Liver (tissue), 9 donors: ENCODE data around the gene TPBGL. TPM values are rescaled to one million over a fixed set of nuclear protein-coding genes. Genes with fewer than 3 reads are reported as not detected.

Experiments
- DNase-seq: peaks from one replicate; pipeline ENCODE4 v3.0.0-alpha.2; 2017; ENCODE audit warnings: low spot score
- H3K27ac ChIP-seq, 2 donors: one replicate each; pipeline ENCODE4 v1.7.0; 2013; ENCODE audit warnings: inconsistent platforms in 2 of 2, low read length in 2 of 2, control low read depth in 1 of 2, low read depth in 1 of 2, mild to moderate bottlenecking in 1 of 2
- H3K27me3 ChIP-seq, 4 donors: one replicate each; pipeline versions ENCODE4 v1.6.1 to v1.7.0; 2013; ENCODE audit warnings: low read length in 3 of 4, inconsistent platforms in 1 of 4, mild to moderate bottlenecking in 1 of 4, moderate library complexity in 1 of 4; ENCODE audit not compliant: control insufficient read depth in 4 of 4, insufficient read depth in 4 of 4
- H3K36me3 ChIP-seq, 4 donors: one replicate each; pipeline versions ENCODE4 v1.6.1 to v1.7.0; 2013; ENCODE audit warnings: low read length in 3 of 4, mild to moderate bottlenecking in 3 of 4, low read depth in 1 of 4, moderate library complexity in 1 of 4; ENCODE audit not compliant: control insufficient read depth in 4 of 4, insufficient read depth in 3 of 4
- H3K4me1 ChIP-seq, 4 donors: one replicate each; pipeline versions ENCODE4 v1.6.1 to v1.7.0; 2013; ENCODE audit warnings: low read length in 3 of 4, mild to moderate bottlenecking in 3 of 4, moderate library complexity in 1 of 4; ENCODE audit not compliant: control insufficient read depth in 4 of 4, insufficient read depth in 4 of 4
- H3K4me3 ChIP-seq, 3 donors: one replicate each; pipeline versions ENCODE4 v1.6.1 to v1.7.0; 2013; ENCODE audit warnings: low read length in 3 of 3, control low read depth in 1 of 3, low read depth in 1 of 3, mild to moderate bottlenecking in 1 of 3
- H3K9ac ChIP-seq, 2 donors: one replicate each; pipeline ENCODE4 v1.7.0; 2013; ENCODE audit warnings: low read length in 2 of 2, mild to moderate bottlenecking in 2 of 2, moderate library complexity in 2 of 2, control low read depth in 1 of 2, low read depth in 1 of 2
- H3K9me3 ChIP-seq, 4 donors: one replicate each; pipeline versions ENCODE4 v1.6.1 to v1.7.0; 2013; ENCODE audit warnings: low read length in 3 of 4; ENCODE audit not compliant: control insufficient read depth in 4 of 4
- GABPA ChIP-seq, 2 donors: IDR thresholded peaks in 1 of 2; conservative IDR thresholded peaks in 1 of 2; 2 replicates each; pipeline ENCODE4 v1.6.1; 2016; ENCODE audit warnings: antibody characterized with exemption in 2 of 2, mild to moderate bottlenecking in 1 of 2, moderate library complexity in 1 of 2
- HNF4A ChIP-seq, 2 donors: conservative IDR thresholded peaks; 2 replicates each; pipeline ENCODE4 v1.6.1; 2016; ENCODE audit warnings: antibody characterized with exemption in 2 of 2, mild to moderate bottlenecking in 2 of 2
- HNF4G ChIP-seq: IDR thresholded peaks from 2 replicates; pipeline ENCODE4 v1.6.1; 2016; ENCODE audit warnings: antibody characterized with exemption
- NR2F2 ChIP-seq: IDR thresholded peaks from 2 replicates; pipeline ENCODE4 v1.6.1; 2016; ENCODE audit warnings: antibody characterized with exemption
- RAD21 ChIP-seq, 2 donors: IDR thresholded peaks; 2 replicates each; pipeline ENCODE4 v1.6.1; 2016; ENCODE audit warnings: antibody characterized with exemption in 2 of 2, mild to moderate bottlenecking in 2 of 2
- SP1 ChIP-seq: IDR thresholded peaks from 2 replicates; pipeline ENCODE4 v1.6.1; 2018; ENCODE audit warnings: antibody characterized with exemption, mild to moderate bottlenecking
- TAF1 ChIP-seq: conservative IDR thresholded peaks from 2 replicates; pipeline ENCODE4 v1.6.1; 2016; ENCODE audit warnings: antibody characterized with exemption, mild to moderate bottlenecking
- WGBS: extraction: QIAGEN DNeasy Blood & Tissue Kit; methylation state at CpG from one replicate; pipeline ENCODE4 v1.1.7; 2013; 5-methylcytosine and 5-hydroxymethylcytosine counted together
- polyA plus RNA-seq, 2 donors: library from polyadenylated mRNA; stranded (reverse) in 1 of 2; unstranded in 1 of 2; fragments of 200-250 nt in 1 of 2; fragments of >200 nt in 1 of 2; fragmentation: Nextera tagmentation in 1 of 2; extraction: Ambion mirVana in 1 of 2; gene quantifications; one replicate each; pipeline versions ENCODE4 v1.2.1 to v1.2.3, GENCODE V29; 2013 to 2015
- total RNA-seq, 2 donors: library from RNA; depleted of rRNA; stranded (reverse); fragments of >200 nt; gene quantifications; one replicate each; pipeline ENCODE4 v1.2.3, GENCODE V29; 2014
- TF ChIP-seq, protein P1 (sequence below): IDR thresholded peaks from 2 replicates; pipeline ENCODE4 v1.6.1; 2016; ENCODE audit warnings: antibody characterized with exemption
- TF ChIP-seq, protein P2 (sequence below): IDR thresholded peaks from 2 replicates; pipeline ENCODE4 v1.6.1; 2016; ENCODE audit warnings: antibody characterized with exemption
- TF ChIP-seq, protein P3 (sequence below): fragments of 150-350 bp; IDR thresholded peaks from 2 replicates; pipeline ENCODE4 v1.5.1; 2017; ENCODE audit warnings: improper control_type of control experiment, low read depth, low read length; ENCODE audit not compliant: missing input control
- donor health status: healthy.
- donor health status: healthy.
- donor health status: healthy.
- donor health status: healthy.
- donor health status: healthy.

The TPBGL gene
- total and polyA plus RNA-seq, 4 donors = 0.05 TPM; not detected in 3

DNA sequence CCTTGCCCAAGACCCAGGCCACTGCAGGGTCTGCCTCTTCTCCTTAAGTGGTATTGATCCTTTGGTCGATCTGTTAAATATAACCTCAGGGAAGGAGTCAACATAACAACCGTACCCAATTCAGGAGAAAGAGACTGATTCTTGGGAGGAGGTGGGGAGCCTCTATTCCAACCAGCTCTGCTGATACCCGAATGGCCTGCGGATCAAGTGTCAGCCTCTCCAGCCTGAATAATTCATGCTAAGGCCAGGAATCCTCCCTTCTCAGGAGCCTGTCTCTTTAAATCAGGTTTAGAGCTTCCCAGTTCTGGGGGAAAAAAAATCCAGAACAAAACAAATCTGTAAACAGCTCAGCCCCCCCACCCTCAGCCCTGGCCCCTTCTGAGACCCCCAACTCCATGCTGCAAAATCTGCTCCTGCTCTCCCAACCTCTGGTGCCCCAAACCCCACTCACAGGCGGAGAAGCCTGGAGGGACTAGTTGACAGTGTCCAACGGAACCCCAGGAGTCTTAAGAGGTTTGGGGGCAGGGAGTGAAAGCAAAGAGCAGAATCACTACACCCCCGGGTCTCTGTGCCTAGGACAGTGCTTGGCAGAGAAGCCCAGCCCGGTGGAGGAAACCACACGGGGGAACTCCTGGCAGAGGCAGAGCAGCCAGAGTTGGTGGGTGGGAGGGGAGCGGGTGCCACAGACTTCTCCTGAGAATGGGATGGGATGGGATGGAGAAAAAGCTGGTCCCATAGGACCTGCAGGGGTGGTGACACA is 863 bp upstream of the TPBGL start:
- WGBS = 55% methylated on average over 10 of the region's 10 CpGs
- Histone ChIP-seq H3K4me1 (peaks cover 4 to 23% (median 16%) of the 10 kb centered on the region in 4 donors), H3K27ac (no peak overlapping the region), H3K9me3 (peaks cover 0 to 5% (median 0%) of the 10 kb centered on the region in 4 donors), H3K9ac (no peak overlapping the region), H3K36me3 (no peaks in the 10 kb centered on the region), H3K4me3 (no peak overlapping the region), H3K27me3 (peaks cover 0 to 11% (median 4%) of the 10 kb centered on the region in 4 donors)
- no peak for DNase-seq
- TF ChIP-seq, protein P1, sequence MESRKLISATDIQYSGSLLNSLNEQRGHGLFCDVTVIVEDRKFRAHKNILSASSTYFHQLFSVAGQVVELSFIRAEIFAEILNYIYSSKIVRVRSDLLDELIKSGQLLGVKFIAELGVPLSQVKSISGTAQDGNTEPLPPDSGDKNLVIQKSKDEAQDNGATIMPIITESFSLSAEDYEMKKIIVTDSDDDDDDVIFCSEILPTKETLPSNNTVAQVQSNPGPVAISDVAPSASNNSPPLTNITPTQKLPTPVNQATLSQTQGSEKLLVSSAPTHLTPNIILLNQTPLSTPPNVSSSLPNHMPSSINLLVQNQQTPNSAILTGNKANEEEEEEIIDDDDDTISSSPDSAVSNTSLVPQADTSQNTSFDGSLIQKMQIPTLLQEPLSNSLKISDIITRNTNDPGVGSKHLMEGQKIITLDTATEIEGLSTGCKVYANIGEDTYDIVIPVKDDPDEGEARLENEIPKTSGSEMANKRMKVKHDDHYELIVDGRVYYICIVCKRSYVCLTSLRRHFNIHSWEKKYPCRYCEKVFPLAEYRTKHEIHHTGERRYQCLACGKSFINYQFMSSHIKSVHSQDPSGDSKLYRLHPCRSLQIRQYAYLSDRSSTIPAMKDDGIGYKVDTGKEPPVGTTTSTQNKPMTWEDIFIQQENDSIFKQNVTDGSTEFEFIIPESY = no peak
- TF ChIP-seq, protein P2, sequence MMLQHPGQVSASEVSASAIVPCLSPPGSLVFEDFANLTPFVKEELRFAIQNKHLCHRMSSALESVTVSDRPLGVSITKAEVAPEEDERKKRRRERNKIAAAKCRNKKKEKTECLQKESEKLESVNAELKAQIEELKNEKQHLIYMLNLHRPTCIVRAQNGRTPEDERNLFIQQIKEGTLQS = no peak
- no peak for TF ChIP-seq HNF4G
- TF ChIP-seq RAD21 (IDR thresholded peaks at IDR 0.05) = no peak
- no peak for TF ChIP-seq GABPA (IDR thresholded peaks at IDR 0.05 in 1 of 2, conservative IDR thresholded peaks at IDR 0.05 in 1 of 2)
- no peak for TF ChIP-seq NR2F2

DNA sequence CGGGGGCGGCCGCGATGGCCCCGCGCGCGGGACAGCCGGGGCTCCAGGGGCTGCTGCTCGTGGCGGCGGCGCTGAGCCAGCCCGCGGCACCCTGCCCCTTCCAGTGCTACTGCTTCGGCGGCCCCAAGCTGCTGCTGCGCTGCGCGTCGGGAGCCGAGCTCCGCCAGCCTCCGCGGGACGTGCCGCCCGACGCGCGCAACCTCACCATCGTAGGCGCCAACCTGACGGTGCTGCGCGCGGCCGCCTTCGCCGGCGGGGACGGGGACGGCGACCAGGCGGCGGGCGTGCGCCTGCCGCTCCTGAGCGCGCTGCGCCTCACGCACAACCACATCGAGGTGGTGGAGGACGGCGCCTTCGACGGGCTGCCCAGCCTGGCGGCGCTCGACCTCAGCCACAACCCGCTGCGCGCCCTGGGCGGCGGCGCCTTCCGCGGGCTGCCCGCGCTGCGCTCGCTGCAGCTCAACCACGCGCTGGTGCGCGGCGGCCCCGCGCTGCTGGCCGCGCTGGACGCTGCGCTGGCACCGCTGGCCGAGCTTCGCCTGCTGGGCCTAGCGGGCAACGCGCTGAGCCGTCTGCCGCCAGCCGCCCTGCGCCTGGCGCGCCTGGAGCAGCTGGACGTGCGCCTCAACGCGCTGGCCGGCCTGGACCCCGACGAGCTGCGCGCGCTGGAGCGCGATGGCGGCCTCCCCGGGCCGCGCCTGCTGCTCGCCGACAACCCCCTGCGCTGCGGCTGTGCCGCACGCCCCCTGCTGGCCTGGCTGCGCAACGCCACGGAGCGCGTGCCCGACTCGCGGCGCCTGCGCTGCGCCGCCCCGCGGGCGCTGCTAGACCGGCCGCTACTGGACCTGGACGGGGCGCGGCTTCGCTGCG is 697 bp downstream of the TPBGL start:
- H3K27ac ChIP-seq = no peak overlapping the region
- peaks cover 4 to 23% (median 16%) of the 10 kb centered on the region in 4 donors for H3K4me1 ChIP-seq
- TF ChIP-seq, protein P3, sequence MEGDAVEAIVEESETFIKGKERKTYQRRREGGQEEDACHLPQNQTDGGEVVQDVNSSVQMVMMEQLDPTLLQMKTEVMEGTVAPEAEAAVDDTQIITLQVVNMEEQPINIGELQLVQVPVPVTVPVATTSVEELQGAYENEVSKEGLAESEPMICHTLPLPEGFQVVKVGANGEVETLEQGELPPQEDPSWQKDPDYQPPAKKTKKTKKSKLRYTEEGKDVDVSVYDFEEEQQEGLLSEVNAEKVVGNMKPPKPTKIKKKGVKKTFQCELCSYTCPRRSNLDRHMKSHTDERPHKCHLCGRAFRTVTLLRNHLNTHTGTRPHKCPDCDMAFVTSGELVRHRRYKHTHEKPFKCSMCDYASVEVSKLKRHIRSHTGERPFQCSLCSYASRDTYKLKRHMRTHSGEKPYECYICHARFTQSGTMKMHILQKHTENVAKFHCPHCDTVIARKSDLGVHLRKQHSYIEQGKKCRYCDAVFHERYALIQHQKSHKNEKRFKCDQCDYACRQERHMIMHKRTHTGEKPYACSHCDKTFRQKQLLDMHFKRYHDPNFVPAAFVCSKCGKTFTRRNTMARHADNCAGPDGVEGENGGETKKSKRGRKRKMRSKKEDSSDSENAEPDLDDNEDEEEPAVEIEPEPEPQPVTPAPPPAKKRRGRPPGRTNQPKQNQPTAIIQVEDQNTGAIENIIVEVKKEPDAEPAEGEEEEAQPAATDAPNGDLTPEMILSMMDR = peak; percentile 99
- TF ChIP-seq TAF1 = no peak
- TF ChIP-seq SP1 = no peak
- TF ChIP-seq RAD21 (IDR thresholded peaks at IDR 0.05) = peak; percentile 24 to 57
- TF ChIP-seq HNF4A (conservative IDR thresholded peaks at IDR 0.05) = no peak
- no peak overlapping the region for H3K9ac ChIP-seq
- H3K9me3 ChIP-seq = peaks cover 0 to 5% (median 0%) of the 10 kb centered on the region in 4 donors
- DNase-seq = peak; percentile 89
- peaks cover 0 to 11% (median 5%) of the 10 kb centered on the region in 4 donors for H3K27me3 ChIP-seq
- H3K36me3 ChIP-seq = no peaks in the 10 kb centered on the region
- WGBS = 2% methylated on average over 140 of the region's 140 CpGs
- H3K4me3 ChIP-seq = peak overlapping the region; percentile 21 to 55 (median 52)
